NCI-H446 (cell line): ENCODE results near the gene WIF1.
A peak's percentile ranks its signal among the peaks of the same experiment; 100 is the strongest.

Experiments
- DNase-seq, 2 experiments: peaks; one replicate each; lab custom pipeline; 2025; lab: John Stamatoyannopoulos, UW

Gene WIF1

DNA sequence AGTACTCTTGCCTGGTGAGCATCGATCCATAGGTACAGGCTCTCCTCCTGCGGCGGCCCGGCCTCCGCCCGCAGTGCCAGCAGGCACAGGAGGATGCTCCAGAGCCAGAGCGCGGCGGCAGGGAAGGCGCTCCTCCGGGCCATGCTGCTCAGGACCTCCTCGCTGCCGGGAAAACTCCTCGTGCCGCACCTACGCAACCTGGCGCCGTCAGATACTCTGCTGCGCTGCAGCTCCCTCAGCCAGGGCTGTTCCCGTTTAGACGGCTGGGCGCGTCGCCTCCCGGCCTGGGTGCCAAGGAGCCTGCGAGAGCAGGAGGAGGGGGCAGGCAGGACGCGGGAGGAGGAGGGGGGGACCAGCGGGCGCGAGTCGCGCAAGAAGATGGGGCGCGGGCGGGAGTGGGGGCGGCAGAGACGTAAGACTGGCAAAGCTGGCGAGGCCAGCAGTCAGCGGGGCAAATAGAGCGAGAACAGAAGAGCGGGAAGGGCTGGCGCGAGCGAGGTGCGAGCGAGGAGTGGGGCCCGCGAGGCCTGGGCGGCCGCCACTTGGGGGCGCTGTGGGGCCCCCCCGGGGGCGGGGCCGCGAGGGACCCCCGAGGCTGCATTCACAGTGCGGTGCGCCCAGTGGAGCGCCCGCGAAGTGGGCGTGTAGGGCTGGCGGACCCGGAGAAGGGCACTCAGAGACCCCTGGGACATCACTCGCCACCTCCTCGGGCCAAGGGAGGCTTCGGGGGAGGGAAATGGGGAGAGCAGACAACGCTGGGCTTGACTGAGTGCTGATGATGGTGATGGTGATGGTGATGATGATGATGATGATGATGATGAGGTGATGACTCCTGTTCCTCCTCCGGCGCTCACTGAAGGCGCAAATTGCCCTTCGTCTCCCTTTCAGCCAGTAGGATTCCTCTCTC lies at the start of gene WIF1:
TSS of gene WIF1 (minus strand) at position 257 of the 907 bp plus-strand sequence. CDS start at position 143, 114 bp downstream.
- no peak for DNase-seq

DNA sequence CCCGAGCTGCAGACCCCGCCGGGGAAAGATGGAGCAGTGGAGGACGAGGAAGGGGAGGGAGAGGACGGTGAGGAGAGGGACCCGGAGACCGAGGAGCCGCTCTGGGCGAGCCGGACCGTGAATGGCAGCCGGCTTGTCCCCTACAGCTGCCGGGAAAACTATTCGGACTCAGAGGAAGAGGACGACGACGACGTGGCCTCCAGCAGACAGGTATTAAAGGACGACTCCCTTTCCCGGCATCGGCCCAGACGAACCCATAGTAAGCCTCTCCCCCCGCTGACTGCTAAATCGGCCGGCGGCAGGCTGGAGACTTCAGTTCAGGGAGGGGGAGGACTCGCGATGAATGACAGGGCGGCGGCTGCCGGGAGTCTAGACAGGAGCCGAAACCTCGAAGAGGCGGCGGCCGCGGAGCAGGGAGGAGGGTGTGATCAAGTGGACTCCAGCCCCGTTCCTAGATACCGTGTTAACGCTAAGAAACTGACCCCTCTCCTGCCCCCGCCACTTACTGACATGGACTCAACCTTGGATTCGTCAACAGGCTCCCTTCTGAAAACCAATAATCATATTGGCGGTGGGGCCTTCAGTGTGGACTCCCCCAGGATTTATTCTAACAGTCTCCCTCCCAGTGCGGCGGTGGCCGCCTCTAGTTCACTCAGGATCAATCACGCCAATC lies 49.2 kb upstream of the WIF1 start:
- peak in 1 of 2 experiments; percentile 17 for DNase-seq

DNA sequence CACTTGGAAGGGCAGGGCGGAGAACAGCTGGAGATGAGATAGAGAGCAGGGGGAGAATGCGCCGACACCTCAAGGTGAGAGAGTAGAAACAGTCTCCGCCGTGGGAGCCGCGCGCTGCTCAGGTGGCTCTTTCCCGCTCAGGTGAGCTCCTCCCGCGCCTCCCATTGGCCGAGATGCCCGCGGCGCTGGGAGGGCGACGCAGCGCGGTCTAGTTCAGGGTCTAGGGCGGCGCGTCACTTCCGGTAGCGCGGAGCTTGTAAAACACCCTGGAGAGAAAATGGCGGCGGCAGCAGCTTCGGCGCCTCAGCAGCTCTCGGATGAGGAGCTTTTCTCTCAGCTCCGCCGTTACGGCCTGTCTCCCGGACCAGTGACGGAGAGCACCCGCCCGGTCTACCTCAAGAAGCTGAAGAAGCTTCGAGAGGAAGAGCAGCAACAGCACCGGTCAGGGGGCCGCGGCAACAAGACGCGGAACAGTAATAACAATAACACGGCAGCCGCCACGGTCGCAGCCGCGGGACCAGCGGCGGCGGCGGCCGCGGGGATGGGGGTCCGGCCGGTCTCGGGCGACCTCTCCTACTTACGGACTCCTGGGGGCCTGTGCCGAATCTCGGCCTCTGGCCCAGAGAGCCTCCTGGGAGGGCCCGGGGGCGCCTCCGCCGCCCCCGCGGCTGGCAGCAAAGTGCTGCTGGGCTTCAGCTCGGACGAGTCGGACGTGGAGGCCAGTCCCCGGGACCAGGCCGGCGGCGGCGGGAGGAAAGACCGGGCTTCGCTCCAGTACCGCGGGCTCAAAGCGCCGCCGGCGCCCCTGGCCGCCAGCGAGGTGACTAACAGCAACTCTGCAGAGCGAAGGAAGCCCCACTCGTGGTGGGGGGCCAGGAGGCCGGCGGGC lies 48.5 kb upstream of the WIF1 start, which contains the start of gene LEMD3:
TSS of gene LEMD3 (plus strand) at position 264 of the 889 bp plus-strand sequence. CDS start at position 278, 14 bp downstream.
- DNase-seq: peak; percentile 52 to 89

DNA sequence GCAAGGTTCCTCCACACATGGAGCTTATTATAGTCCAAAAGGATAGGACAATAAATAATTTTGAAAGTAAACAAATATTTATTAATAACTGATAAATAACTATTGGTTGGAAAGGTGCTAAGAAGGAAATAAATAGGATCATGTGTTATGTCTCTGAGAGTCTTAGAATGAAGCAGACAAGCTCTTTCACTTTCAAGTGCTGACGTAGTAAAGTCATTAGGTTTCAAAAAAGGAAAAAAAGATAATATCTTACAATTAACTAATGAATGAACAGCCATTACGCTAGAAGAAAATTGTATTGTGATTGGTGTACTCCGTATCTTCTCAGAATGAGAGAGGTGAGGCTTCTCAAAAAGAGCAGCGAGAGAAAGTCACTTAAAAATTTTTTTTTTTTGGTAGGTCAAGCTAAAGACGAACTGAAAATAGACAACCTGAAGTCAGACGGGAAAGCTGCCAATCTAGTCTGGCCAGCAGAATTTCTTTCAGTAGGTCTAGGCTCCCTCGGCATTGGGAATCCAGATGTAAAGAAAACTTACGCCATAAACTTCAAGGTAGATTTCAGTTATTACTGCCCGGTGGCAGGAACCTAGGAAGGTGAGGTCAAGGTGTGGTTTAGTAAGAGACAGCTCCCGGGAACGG lies 47.7 kb upstream of the WIF1 start:
- DNase-seq: no peak

GRCh38 chr12:65164774-65165173 lies 43.7 kb upstream of the WIF1 start:
- no peak for DNase-seq

GRCh38 chr12:65164244-65164643 lies 43.1 kb upstream of the WIF1 start:
- no peak for DNase-seq

DNA sequence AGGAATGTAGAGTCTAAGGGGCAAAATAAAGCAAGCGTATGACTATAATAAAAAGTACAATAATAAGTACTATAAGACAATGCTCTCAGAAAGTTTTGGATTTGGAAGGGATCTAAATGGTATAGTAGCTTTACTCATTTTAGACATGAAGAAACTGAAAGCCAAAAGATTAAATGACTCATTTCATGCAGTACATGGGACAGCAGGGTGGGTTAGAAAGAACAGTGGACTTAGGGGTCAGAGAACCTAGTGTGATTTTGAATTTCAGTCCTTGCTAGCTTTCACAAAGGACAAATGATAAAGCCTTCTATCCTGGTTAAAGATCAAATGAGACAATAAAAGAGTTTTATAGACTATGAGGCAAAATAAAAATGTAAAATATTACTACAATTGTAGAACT lies 41.5 kb upstream of the WIF1 start:
- no peak for DNase-seq

- DNase-seq: no peak
Measured at GRCh38 chr12:65157091-65157490, 36.0 kb upstream of the WIF1 start.

DNA sequence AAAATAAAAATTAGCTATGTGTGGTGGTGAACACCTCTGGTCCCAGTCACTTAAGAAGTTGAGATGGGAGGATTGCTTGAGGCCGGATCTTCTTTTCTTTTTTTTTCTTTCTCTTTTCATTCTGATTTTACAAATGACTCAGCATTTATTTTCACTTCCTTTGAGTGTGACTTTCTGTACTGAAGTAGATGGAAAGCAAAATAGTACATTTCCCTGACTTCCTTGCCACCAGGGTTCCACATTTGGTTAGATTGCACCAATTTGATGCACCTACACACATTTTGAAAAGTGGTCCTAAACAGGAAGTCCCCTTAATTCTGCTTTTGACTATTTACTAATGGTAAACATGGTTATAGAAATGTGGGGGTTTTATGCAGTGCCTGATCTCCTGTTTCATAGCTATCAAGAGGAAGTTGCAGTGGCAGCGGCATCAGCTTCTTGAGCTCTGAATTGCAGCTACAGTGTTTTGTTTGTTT lies 35.3 kb upstream of the WIF1 start:
- no peak for DNase-seq

DNA sequence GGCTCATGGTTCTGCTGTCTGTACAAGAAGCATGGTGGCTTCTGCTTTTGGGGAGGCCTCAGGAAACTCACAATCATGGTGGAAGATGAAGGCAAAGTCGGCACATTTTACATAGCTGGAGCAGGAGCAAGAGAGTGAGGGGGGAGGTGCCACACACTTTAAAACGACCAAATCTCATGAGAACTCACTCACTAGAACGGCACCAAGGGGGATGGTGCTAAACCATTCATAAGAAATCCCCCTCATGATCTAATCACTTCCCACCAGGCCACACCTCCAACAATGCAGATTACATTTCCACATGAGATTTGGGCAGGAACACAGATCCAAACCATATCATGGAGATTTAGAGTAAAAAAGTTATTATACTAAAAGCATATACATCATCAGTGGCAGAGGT lies 34.7 kb upstream of the WIF1 start:
- no peak for DNase-seq

- no peak for DNase-seq
Measured at GRCh38 chr12:65152596-65152995, 31.5 kb upstream of the WIF1 start.

- no peak for DNase-seq
Measured at GRCh38 chr12:65152012-65152411, 30.9 kb upstream of the WIF1 start.

- no peak for DNase-seq
Measured at GRCh38 chr12:65147312-65147905, 26.3 kb upstream of the WIF1 start.

GRCh38 chr12:65140738-65141137 lies 19.6 kb upstream of the WIF1 start:
- no peak for DNase-seq

DNA sequence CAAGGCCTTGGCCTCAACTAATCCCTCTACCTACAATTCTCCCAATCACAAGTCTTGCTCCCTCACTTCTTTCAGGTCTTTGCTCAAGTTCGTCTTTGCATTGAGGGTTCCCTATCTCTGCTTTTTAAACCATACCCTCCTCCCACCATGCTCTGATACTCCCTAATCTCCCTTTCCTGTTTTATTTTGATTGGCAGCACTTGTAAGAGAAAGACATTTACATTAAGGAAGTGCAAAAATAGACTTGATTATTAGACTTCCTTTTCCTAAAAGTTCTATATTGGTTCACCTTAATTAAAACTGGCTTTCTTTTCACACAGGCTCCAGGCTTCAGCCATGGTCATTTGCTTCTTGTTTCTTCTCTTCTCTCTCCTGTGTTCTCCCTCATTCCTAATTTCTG lies 18.3 kb upstream of the WIF1 start:
- DNase-seq: no peak

- DNase-seq: no peak
Measured at GRCh38 chr12:65133879-65134278, 12.8 kb upstream of the WIF1 start.

- no peak for DNase-seq
Measured at GRCh38 chr12:65126482-65126881, 5.4 kb upstream of the WIF1 start.

- DNase-seq: no peak
Measured at GRCh38 chr12:65125975-65126374, 4.9 kb upstream of the WIF1 start.

DNA sequence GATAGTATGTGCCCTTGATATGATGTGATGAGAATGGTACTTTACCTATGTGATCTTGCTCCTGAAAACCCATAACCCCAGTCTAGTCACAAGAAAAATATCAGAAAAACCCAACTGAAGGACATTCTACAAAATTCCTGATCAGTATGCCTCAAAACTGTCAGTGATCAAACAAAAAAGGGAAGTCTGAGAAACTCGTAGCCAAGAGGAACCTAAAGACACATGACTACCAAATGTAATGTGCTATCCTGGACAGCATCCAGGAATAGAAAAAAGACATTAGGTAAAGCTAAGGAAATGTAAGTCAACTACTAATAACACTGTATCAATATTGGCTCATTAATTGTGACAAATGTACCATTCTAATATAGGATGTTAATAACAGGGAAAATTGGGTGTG lies 4.1 kb upstream of the WIF1 start:
- DNase-seq: no peak

DNA sequence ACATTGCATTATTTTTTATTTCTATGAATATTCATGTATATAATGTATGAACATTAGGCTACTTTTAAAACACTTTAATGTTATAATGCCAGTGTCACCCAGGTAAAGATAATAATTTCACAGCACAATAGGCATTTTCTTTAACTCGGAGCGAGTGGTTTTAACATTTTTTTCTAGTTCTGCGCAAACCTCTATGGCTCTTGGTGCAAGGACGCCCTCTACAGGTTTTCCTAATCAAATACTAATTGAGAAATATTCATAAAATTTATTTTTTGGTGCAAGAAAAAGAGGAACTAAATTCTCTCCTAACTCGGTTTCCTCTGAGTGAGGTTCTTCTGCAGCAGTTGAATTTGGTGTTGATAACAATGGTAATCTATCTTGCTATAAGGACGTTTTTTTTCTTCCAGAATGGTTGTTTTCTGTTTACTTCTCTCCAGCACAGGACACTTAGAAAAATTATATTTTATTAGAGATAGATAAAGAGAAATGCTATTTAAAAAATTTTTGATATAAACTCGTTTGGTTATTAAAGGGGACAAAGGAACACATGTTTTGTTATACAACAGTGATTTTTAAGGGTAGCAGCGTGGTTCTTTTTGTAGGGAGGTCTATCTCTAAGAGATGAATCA lies 2.4 kb upstream of the WIF1 start:
- DNase-seq: peak in 1 of 2 experiments; percentile 52

DNA sequence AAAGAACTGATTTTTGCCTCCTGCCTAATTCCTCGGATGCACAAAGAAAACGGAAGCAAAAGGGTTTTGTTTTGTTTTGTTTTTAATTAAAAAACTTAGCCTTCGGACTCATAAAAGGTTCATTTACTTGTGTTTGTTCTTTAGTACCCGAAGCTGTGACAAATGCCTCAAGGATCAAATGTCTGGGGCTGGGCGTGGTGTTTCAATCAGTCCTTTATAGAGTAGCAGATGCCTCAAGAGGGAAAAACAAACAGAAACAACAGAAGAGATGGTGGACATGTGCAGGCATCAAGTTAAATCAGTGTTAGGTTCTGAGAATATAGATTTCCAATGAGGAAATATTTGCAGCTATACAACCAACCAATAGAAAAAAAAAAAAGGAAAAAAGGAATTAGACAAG lies 1.6 kb upstream of the WIF1 start:
- no peak for DNase-seq
